NCI-H446 treated with DMSO at 0.1 percent for 48 hours (cell line): ENCODE results near the gene COPZ1.
"Not testable (repeated sequence)": the region's sequence is repeated elsewhere in the genome, so short reads cannot be mapped to it uniquely, and the experiment has no call there.

Experiments used
- DNase-seq: peaks from one replicate; lab custom pipeline; 2025; lab: John Stamatoyannopoulos, UW

COPZ1 gene

GRCh38 chr12:54294953-54295566, 29.9 kb upstream of the COPZ1 start:
- no peak for DNase-seq

DNA sequence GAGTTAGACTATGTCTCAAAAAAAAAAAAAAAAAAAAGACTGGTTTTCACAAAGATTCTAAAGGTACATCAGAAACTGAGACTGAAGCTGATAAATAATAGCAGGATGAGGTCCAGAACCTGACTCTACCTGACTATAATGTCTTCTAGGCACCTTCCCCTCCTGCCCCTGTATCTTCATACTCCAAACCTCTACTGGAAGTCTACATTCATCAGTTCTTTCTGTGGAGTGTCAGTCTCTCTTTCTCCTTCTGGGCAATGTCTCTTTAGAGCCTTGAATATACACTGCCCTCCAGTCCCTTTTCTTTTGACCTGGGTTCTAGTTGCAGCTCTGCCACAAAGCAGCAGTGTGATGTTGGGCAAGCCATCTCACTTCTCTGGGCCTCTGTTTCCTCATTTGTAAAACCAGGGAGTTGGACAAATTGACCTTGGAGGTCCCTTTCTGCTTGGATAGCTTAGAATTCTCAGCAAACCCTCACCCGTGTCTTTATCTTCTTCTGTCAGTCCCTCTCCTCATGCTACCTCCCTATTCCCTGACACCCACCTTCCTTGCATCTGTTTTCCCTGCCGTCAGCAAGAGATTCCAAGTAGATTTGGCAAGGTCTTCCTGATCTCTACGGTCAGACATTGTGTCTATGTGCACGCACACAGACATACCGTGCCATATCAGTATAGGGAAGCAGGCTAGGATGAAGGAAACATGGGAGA, 28.4 kb upstream of the COPZ1 start:
- DNase-seq, result no peak

GRCh38 chr12:54298904-54299303, 26.0 kb upstream of the COPZ1 start:
- DNase-seq, result no peak

GRCh38 chr12:54299515-54300224, 25.3 kb upstream of the COPZ1 start:
- no peak for DNase-seq

GRCh38 chr12:54300225-54300731, 24.7 kb upstream of the COPZ1 start:
- DNase-seq, result no peak

DNA sequence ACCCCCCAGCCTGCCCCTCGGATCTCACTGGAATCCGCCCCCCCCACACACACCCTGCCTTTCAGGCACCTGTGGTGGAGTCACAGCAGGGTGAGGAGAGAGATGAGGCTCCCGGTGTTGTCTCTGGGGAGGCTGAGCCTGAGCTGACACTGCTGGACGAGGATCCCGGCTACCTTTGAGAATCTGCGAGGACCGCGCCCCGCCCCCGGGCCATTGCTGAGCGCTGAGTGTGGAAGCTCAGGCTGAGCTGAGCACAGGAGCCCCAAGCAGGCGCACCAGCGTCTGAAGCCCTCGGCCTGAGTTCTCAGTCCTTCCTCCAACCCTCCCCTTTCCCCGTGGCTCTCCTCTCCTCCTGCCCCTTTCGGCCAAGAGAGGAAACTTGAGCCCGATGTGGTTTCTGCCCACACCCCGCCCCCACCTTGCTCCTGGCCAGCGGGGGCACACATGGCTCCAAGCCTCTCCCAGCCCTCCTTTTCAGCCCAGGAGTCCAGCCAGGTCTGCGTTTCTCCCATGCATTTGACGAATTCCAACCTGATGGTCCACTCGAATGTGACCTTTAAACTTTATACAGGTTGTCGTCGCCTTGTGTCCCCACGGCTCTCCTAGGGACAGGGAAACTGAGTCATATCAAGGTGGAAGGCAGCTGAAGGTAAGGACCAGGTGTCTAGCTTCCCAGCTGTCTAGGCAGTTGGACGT, 24.1 kb upstream of the COPZ1 start, which contains the start of gene NFE2:
Gene NFE2, minus strand, starts transcription at position 284 of the 696 bp plus-strand sequence. CDS start 5,767 bp downstream, outside the sequence.
- no peak for DNase-seq

DNA sequence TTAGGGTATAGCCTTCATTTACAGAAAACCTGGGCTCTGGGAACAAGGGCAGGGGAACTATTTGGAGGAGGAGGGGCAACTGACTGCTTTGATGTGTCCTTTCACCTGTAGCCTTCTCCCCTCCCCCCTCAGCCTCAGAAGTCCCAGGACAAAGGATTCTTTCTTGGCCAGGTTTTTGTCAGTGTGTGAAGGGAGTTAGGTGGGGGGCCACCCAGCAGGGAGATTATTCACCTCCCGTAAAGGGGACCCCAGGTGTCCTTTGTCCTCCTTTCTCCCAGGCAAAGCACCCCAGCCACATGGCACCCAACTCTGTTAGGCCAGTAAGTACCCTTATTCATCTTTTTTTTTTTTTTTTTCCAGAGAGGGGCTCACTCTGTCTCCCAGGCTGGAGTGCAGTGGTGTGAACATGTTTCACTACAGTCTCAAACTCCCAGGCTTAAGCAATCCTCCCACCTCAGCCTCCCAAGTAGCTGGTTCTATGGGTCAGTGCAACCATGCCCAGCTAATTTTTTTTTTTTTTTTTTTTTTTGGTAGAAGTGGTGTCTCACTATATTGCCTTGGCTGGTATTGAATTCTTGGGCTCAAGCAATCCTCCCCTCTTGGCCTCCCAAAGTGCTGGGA, 23.4 kb upstream of the COPZ1 start:
- DNase-seq, result no peak

DNA sequence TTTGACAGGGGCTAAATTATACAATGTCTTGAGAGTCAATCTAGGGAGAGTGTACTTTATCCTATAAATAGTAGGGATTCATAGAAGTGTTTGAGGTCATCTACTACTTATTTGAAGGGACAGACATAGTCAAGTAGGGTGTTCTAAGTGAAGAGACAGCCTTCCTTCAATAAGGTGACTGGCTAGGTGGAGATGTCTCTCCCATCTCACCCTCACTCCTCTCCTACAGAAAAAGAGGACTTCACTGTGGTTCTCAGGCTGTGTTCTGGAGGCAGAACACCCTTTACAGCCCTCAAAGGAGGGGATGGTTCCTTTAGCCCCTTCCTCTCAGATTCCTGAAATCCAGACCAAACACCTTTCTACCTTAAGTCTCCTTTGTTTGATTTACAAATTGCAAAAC, 21.3 kb upstream of the COPZ1 start:
- no peak for DNase-seq

DNA sequence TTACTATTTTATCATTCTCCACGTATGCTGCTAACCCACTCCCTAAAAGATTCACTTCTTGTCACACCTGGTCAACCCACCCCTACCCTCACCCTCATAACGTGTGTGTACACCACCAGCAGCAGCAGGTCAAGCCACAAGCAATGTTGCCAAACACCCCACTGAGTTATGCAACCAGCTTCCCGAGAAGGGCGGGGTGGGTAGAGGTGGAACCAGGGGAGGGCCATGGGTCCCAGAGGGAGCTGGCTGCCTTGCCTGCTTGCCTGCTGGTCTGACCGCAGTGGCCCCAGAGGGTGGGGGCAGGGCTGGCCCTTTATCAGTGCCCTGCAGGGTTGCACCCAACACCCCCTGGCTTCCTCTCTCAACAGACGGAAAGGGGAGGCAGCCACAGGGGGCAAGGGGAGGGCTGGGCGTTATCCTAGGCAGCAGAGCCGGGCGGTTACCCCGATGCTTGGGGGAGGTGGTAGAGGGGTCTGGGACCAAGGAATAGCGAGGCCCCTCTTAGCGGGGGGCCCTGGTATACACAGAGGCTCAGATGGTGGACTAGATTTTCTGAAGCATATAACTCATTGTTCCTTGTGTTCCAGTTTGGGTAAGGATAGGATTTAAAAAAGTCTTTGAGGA, 20.6 kb upstream of the COPZ1 start:
- no peak for DNase-seq

DNA sequence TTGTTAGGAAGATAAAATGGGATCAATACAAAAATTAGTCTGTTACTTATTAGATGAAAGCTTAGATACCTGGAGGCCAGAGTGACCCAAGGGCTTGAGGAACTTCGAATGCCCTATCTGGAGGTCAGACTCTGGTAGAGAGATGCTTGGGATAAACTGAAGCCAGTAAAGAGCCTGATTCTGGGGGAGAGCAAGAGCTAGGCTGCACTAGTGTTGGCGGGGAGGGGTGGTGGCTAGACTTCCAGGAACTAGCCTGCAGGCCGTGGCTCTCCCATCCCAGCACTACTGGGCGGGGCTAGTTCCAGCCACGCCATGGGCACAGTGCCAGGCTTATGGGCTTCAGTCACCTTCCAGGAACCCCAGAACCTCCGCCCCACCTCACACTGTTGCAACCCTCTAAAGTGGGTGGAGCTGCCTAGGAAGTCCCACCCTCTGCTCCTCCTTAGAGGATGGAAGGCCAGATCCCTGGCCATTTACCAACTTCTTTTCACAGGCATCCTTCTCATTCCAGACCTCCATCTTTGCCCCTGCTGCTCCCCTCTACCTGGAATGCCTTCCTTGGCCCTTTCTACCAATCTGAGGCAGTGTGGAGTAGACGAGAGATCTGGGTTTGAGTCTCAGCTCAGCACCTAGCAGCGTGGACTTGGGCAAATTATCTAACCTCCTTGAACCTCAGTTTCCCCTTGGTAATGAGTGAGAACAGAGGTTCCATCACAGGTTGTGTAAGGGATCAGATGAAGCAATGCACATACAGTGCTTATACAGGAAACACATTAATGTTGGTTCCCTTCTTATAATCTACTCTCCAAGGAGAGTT, 17.8 kb upstream of the COPZ1 start:
- no peak for DNase-seq

DNA sequence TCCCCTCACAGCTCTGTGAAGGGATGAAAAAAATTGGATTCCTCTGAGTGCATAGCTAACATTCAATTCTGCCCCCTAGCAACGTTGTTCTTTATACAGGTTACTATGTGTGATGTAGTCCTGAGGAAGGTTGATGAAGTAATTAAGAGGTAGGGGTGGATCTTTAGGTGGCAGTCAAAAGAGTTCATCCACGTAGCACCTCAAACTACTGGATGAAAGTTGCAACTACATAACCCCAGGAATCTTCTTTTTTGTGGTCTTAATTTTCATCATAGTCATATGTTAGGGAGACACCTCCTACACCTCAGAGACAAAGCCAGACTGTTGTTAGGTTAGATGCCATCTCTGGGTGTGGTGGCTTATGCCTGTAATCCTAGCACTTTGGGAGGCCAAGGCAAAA, 13.9 kb upstream of the COPZ1 start:
- DNase-seq, result no peak

DNA sequence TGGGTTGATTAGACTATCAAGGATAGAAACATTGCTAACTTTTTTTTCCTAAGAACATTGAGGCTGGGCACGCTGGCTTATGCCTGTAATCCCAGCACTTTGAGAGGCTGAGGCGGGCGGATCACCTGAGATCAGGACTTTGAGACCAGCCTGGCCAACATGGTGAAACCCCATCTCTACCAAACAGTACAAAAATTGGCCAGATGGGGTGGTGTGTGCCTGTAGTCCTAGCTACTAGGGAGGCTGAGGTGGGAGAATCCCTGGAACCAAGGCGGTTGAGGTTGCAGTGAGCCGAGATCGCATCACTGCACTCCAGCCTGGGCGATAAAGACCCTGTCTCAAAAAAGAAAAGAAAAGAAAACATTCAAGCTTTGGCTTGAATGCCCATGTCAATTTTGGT, 12.6 kb upstream of the COPZ1 start:
- not testable (repeated sequence) for DNase-seq

- no peak for DNase-seq
Measured at GRCh38 chr12:54321363-54321762, 3.6 kb upstream of the COPZ1 start.

DNA sequence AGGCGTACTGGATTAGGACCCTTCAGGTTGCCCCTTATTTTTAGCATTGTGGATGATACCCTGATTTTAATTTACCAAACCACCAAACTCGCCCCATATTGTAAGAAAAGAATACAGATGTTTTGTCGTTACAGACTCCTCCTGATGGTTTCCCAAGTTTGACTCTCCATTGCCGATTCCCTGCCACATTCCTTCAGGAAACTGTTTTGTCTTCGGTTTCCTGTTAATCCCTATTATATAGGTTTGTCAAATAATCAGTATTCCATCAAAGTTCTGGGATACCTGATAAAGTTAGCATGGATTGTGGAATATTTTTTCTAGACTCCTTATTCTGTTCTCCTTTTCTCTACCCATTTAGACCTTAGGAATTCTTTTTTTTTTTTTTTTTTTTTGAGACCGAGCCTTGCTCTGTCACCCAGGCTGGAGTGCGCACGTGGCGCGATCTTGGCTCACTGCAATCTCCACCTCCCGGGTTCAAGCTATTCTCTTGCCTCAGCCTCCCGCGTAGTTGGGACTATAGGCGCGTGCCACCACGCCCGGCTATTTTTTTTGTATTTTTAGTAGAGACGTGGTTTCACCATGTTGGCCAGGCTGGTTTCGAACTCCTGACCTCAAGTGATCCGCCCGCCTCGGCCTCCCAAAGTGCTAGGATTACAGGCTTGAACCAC, 645 bp downstream of the COPZ1 start:
- DNase-seq, result not testable (repeated sequence)

GRCh38 chr12:54328595-54329337, 3.8 kb downstream of the COPZ1 start:
- DNase-seq, result no peak

DNA sequence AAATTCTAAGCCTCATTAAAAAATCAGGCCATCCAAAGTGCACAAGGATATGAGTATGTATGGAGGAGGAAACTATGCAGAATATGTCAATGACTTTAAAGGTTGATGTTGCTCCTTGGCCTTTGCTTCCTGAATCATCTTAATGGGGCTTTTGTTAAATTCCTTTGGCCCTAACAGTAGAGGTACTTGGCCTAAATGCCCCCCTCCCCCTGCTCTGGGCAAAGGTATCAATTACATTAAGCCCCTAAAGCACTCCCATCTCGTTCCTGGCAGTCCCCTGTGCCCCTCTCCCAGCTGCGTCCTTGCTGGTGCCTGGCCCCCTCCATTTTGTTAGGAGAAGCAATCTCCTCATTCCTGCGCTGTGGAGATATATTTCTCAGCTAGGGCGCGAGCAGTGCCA, 4.8 kb downstream of the COPZ1 start:
- no peak for DNase-seq

GRCh38 chr12:54330442-54330841, 5.5 kb downstream of the COPZ1 start:
- DNase-seq, result no peak

- no peak for DNase-seq
Measured at GRCh38 chr12:54331461-54331860, 6.5 kb downstream of the COPZ1 start.

DNA sequence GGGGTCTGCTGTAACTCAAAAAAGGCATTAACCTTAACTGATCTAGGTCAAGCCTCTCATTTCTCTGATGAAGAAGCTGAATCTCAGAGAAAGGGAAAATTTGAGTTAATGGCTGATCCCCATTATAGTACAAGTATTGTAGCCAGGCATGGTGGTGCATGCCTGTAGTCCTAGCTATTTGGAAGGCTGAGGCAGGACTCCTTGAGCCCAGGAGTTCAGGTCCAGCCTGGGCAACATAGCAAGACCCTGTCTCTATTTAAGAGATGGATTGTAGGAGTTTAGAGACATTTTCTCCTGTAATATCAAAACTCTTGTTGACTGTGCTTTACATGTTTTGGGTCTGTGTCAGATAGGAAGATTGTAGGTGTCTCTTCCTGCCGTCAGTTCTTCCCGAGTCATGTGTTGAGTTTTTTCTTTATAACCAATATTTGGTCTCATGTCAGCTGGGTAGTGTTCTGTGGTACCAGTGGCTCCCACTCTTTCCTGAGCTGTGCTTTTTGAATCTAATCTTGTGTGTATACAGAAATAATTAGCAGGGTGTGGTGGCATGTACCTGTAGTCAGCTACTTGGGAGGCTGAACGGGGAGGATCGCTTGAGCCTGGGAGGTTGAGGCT, 8.6 kb downstream of the COPZ1 start:
- DNase-seq, result no peak
